ENCODE results near the gene CRTC1. TPM values are rescaled to one million over a fixed set of nuclear protein-coding genes. Genes with fewer than 3 reads are reported as not detected.

CRTC1 gene
- total and polyA plus RNA-seq, 4 donors, result 1.5 to 3.5 (median 1.9) TPM

DNA sequence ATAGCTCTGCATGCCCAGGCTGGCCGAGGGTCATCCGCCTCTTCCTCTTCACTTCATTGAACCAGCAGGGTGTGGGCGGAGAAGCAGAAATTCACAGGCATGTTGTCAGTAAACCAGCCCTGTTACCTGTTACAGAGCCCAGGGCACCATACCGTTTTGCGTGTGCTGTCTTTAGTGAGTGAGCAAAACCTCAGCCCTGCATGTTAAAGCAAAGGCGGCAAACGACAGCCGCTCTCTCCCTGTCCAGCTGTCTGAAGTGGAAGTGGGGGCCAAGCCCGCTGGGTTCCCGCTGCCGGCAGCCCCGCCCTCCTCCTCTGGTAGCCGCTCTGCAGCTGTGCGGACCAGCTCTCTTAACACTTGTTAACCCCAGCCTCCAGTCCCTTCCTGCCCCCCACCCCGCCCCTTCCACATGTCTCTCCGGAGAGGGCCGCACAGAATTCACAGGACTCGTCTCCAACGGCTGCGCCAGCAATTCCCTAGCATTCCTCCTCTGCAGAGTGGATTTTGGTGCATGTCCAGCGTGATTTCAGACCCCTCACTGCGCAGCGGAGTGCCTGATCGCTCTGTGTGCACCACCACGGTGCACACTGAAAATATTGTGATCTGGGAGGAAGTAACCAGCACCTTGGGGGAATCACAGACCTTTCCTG is 34.0 kb upstream of the CRTC1 start:
- Histone ChIP-seq H3K27me3 (ENCODE audit: control insufficient read depth in 4 of 4, insufficient read depth in 4 of 4, low read length in 3 of 4) (no peaks in the 10 kb centered on the region), H3K9ac (ENCODE audit: low read depth in 1 of 2, low read length in 2 of 2) (no peak overlapping the region), H3K4me3 (ENCODE audit: low read depth in 1 of 3, low read length in 3 of 3) (no peak overlapping the region), H3K36me3 (ENCODE audit: control insufficient read depth in 4 of 4, insufficient read depth in 3 of 4, low read depth in 1 of 4, low read length in 3 of 4) (no peaks in the 10 kb centered on the region), H3K4me1 (ENCODE audit: control insufficient read depth in 4 of 4, insufficient read depth in 4 of 4, low read length in 3 of 4) (peaks cover 0 to 14% (median 2%) of the 10 kb centered on the region in 4 donors), H3K9me3 (ENCODE audit: control insufficient read depth in 4 of 4, low read length in 3 of 4) (no peaks in the 10 kb centered on the region), H3K27ac (ENCODE audit: low read depth in 1 of 2, low read length in 2 of 2) (peak overlapping the region; percentile 74 to 78)
- WGBS, result 69% methylated on average over 25 of the region's 25 CpGs
- no peak for DNase-seq (ENCODE audit: low spot score)
- no peak for TF ChIP-seq GABPA (IDR thresholded peaks at IDR 0.05 in 1 of 2, conservative IDR thresholded peaks at IDR 0.05 in 1 of 2)
- TF ChIP-seq HNF4A (conservative IDR thresholded peaks at IDR 0.05), result no peak
- no peak for TF ChIP-seq YY1 (IDR thresholded peaks at IDR 0.05)
- no peak for TF ChIP-seq RXRA (IDR thresholded peaks at IDR 0.05)
- no peak for TF ChIP-seq NR2F2 (IDR thresholded peaks at IDR 0.05)
- TF ChIP-seq FOXA1 (IDR thresholded peaks at IDR 0.05), result no peak
- TF ChIP-seq JUND (IDR thresholded peaks at IDR 0.05), result no peak
- no peak for TF ChIP-seq HNF4G (IDR thresholded peaks at IDR 0.05)
- TF ChIP-seq, protein P1, sequence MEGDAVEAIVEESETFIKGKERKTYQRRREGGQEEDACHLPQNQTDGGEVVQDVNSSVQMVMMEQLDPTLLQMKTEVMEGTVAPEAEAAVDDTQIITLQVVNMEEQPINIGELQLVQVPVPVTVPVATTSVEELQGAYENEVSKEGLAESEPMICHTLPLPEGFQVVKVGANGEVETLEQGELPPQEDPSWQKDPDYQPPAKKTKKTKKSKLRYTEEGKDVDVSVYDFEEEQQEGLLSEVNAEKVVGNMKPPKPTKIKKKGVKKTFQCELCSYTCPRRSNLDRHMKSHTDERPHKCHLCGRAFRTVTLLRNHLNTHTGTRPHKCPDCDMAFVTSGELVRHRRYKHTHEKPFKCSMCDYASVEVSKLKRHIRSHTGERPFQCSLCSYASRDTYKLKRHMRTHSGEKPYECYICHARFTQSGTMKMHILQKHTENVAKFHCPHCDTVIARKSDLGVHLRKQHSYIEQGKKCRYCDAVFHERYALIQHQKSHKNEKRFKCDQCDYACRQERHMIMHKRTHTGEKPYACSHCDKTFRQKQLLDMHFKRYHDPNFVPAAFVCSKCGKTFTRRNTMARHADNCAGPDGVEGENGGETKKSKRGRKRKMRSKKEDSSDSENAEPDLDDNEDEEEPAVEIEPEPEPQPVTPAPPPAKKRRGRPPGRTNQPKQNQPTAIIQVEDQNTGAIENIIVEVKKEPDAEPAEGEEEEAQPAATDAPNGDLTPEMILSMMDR (IDR thresholded peaks at IDR 0.05; ENCODE audit: low read depth, low read length, missing input control), result no peak
- TF ChIP-seq, protein P2, sequence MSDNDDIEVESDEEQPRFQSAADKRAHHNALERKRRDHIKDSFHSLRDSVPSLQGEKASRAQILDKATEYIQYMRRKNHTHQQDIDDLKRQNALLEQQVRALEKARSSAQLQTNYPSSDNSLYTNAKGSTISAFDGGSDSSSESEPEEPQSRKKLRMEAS (IDR thresholded peaks at IDR 0.05), result no peak

DNA sequence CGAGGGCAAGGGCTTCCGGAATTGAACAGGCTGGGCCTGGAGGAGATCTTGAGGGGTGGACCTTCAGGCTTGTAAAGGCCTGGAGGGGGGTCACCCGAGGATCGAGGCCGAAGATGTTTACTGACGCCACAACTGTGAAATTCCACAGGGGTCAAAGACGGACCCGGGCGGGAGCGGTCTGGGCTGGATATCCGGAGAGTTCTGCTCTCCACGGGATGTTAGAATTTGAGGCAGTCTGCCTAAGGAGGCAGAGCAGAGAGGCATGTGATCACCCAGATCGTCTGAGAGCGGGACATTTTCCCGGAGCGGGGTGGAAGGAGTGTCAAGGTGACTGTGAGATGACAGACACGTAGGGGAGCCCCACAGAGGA is 33.5 kb upstream of the CRTC1 start:
- DNase-seq (ENCODE audit: low spot score), result no peak
- no peak overlapping the region for H3K9ac ChIP-seq (ENCODE audit: low read depth in 1 of 2, low read length in 2 of 2)
- 58% methylated on average over 17 of the region's 17 CpGs for WGBS

More for the DNA sequence above, 33.5 kb upstream of the CRTC1 start:
- Histone ChIP-seq H3K4me1 (ENCODE audit: control insufficient read depth in 4 of 4, insufficient read depth in 4 of 4, low read length in 3 of 4) (peaks cover 0 to 14% (median 2%) of the 10 kb centered on the region in 4 donors), H3K27me3 (ENCODE audit: control insufficient read depth in 4 of 4, insufficient read depth in 4 of 4, low read length in 3 of 4) (no peaks in the 10 kb centered on the region), H3K4me3 (ENCODE audit: low read depth in 1 of 3, low read length in 3 of 3) (no peak overlapping the region), H3K36me3 (ENCODE audit: control insufficient read depth in 4 of 4, insufficient read depth in 3 of 4, low read depth in 1 of 4, low read length in 3 of 4) (no peaks in the 10 kb centered on the region), H3K9me3 (ENCODE audit: control insufficient read depth in 4 of 4, low read length in 3 of 4) (no peaks in the 10 kb centered on the region), H3K27ac (ENCODE audit: low read depth in 1 of 2, low read length in 2 of 2) (peak overlapping the region; percentile 74 to 78)
- TF ChIP-seq SP1 (IDR thresholded peaks at IDR 0.05) (peak; percentile 45), RAD21 (IDR thresholded peaks at IDR 0.05) (no peak), NR2F2 (IDR thresholded peaks at IDR 0.05) (peak; percentile 70), TAF1 (conservative IDR thresholded peaks at IDR 0.05) (no peak), HNF4A (conservative IDR thresholded peaks at IDR 0.05) (no peak), RXRA (IDR thresholded peaks at IDR 0.05) (peak; percentile 40 to 41), FOXA2 (IDR thresholded peaks at IDR 0.05) (no peak), HNF4G (IDR thresholded peaks at IDR 0.05) (no peak), GABPA (IDR thresholded peaks at IDR 0.05 in 1 of 2, conservative IDR thresholded peaks at IDR 0.05 in 1 of 2) (no peak), EGR1 (IDR thresholded peaks at IDR 0.05; ENCODE audit: low read depth in 2 of 2) (no peak), YY1 (IDR thresholded peaks at IDR 0.05) (no peak), JUND (IDR thresholded peaks at IDR 0.05) (no peak), FOXA1 (IDR thresholded peaks at IDR 0.05) (no peak)
- TF ChIP-seq, protein P2 (IDR thresholded peaks at IDR 0.05), result no peak
- TF ChIP-seq, protein P3, sequence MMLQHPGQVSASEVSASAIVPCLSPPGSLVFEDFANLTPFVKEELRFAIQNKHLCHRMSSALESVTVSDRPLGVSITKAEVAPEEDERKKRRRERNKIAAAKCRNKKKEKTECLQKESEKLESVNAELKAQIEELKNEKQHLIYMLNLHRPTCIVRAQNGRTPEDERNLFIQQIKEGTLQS (IDR thresholded peaks at IDR 0.05), result no peak
- TF ChIP-seq, protein P4, sequence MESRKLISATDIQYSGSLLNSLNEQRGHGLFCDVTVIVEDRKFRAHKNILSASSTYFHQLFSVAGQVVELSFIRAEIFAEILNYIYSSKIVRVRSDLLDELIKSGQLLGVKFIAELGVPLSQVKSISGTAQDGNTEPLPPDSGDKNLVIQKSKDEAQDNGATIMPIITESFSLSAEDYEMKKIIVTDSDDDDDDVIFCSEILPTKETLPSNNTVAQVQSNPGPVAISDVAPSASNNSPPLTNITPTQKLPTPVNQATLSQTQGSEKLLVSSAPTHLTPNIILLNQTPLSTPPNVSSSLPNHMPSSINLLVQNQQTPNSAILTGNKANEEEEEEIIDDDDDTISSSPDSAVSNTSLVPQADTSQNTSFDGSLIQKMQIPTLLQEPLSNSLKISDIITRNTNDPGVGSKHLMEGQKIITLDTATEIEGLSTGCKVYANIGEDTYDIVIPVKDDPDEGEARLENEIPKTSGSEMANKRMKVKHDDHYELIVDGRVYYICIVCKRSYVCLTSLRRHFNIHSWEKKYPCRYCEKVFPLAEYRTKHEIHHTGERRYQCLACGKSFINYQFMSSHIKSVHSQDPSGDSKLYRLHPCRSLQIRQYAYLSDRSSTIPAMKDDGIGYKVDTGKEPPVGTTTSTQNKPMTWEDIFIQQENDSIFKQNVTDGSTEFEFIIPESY (IDR thresholded peaks at IDR 0.05), result no peak
- TF ChIP-seq, protein P1 (IDR thresholded peaks at IDR 0.05; ENCODE audit: low read depth, low read length, missing input control), result no peak
- TF ChIP-seq, protein P5, sequence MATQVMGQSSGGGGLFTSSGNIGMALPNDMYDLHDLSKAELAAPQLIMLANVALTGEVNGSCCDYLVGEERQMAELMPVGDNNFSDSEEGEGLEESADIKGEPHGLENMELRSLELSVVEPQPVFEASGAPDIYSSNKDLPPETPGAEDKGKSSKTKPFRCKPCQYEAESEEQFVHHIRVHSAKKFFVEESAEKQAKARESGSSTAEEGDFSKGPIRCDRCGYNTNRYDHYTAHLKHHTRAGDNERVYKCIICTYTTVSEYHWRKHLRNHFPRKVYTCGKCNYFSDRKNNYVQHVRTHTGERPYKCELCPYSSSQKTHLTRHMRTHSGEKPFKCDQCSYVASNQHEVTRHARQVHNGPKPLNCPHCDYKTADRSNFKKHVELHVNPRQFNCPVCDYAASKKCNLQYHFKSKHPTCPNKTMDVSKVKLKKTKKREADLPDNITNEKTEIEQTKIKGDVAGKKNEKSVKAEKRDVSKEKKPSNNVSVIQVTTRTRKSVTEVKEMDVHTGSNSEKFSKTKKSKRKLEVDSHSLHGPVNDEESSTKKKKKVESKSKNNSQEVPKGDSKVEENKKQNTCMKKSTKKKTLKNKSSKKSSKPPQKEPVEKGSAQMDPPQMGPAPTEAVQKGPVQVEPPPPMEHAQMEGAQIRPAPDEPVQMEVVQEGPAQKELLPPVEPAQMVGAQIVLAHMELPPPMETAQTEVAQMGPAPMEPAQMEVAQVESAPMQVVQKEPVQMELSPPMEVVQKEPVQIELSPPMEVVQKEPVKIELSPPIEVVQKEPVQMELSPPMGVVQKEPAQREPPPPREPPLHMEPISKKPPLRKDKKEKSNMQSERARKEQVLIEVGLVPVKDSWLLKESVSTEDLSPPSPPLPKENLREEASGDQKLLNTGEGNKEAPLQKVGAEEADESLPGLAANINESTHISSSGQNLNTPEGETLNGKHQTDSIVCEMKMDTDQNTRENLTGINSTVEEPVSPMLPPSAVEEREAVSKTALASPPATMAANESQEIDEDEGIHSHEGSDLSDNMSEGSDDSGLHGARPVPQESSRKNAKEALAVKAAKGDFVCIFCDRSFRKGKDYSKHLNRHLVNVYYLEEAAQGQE (IDR thresholded peaks at IDR 0.05), result no peak

All from liver (tissue), 9 donors.